GM23338 (cell line): ENCODE data around the gene LCLAT1. TPM values are rescaled to one million over a fixed set of nuclear protein-coding genes. Genes with fewer than 3 reads are reported as not detected.

ENCODE experiments used
- ATAC-seq: fragments of 200-7000 bp; cut with Tn5 transposase; 3 replicates; pipeline ENCODE4 v1.9.1; 2020
- DNase-seq: peaks from one replicate; pipeline ENCODE4 v3.0.0-alpha.2; 2015; ENCODE audit warnings: low spot score
- H2AFZ ChIP-seq: fragments of 200-600 bp; sonication (generic); 2 replicates; pipeline ENCODE4 v1.8.0; 2016; ENCODE audit warnings: antibody characterized with exemption, mild to moderate bottlenecking, moderate library complexity
- H3F3A ChIP-seq: fragments of 200-600 bp; sonication (generic); replicated peaks from 2 replicates; pipeline ENCODE4 v1.8.0; 2017; ENCODE audit warnings: antibody characterized with exemption, mixed run types, low read depth
- H3K27ac ChIP-seq: fragments of 200-600 bp; sonication (generic); 2 replicates; pipeline ENCODE4 v1.6.1; 2016; ENCODE audit warnings: low read depth
- H3K27me3 ChIP-seq: fragments of 200-600 bp; sonication (generic); 2 replicates; pipeline ENCODE4 v1.8.0; 2016; ENCODE audit warnings: mild to moderate bottlenecking, mixed run types, moderate library complexity; ENCODE audit not compliant: insufficient read depth
- H3K36me3 ChIP-seq: fragments of 200-600 bp; sonication (generic); 2 replicates; pipeline ENCODE4 v1.8.0; 2016; ENCODE audit warnings: mild to moderate bottlenecking; ENCODE audit not compliant: insufficient read depth
- H3K4me1 ChIP-seq: fragments of 200-600 bp; sonication (generic); 2 replicates; pipeline ENCODE4 v1.8.0; 2016; ENCODE audit warnings: mild to moderate bottlenecking, moderate library complexity; ENCODE audit not compliant: insufficient read depth
- H3K4me2 ChIP-seq: fragments of 200-600 bp; sonication (generic); 2 replicates; pipeline ENCODE4 v1.7.1; 2017; ENCODE audit warnings: mixed run types
- H3K4me3 ChIP-seq: fragments of 200-600 bp; sonication (generic); 2 replicates; pipeline ENCODE4 v1.6.1; 2016; ENCODE audit warnings: mixed run types
- H3K79me2 ChIP-seq: fragments of 200-600 bp; sonication (generic); replicated peaks from 2 replicates; pipeline ENCODE4 v1.8.0; 2017; ENCODE audit warnings: mild to moderate bottlenecking; ENCODE audit not compliant: insufficient read depth
- H3K9me2 ChIP-seq: fragments of 200-600 bp; sonication (generic); 2 replicates; pipeline ENCODE4 v1.8.0; 2017; ENCODE audit not compliant: insufficient read depth
- H4K20me1 ChIP-seq: fragments of 200-600 bp; sonication (generic); replicated peaks from 2 replicates; pipeline ENCODE4 v1.8.0; 2017; ENCODE audit warnings: mild to moderate bottlenecking; ENCODE audit not compliant: insufficient read depth
- H3K27ac Mint-ChIP-seq: 2 replicates; pipeline ENCODE4 v1.8.0; 2020; ENCODE audit warnings: inconsistent platforms, mild to moderate bottlenecking, moderate library complexity, mixed read lengths
- H3K27me3 Mint-ChIP-seq: 3 replicates; pipeline ENCODE4 v1.8.0; 2022; ENCODE audit warnings: low read depth, mild to moderate bottlenecking, moderate library complexity, mixed read lengths, inconsistent platforms; ENCODE audit not compliant: insufficient read depth, poor library complexity
- H3K36me3 Mint-ChIP-seq: 3 replicates; pipeline ENCODE4 v1.8.0; 2021; ENCODE audit warnings: low read depth, mild to moderate bottlenecking, inconsistent platforms, moderate library complexity, mixed read lengths
- H3K4me1 Mint-ChIP-seq: 3 replicates; pipeline ENCODE4 v1.8.0; 2020; ENCODE audit warnings: mild to moderate bottlenecking, inconsistent platforms, mixed read lengths
- H3K4me3 Mint-ChIP-seq: 3 replicates; pipeline ENCODE4 v1.8.0; 2021; ENCODE audit warnings: moderate library complexity, mild to moderate bottlenecking, inconsistent platforms, mixed read lengths
- H3K9me3 Mint-ChIP-seq: 3 replicates; pipeline ENCODE4 v1.8.0; 2020; ENCODE audit warnings: moderate library complexity, mild to moderate bottlenecking, inconsistent platforms, mixed read lengths
- CREB1 ChIP-seq: fragments of 250-450 bp; sonication (Bioruptor Pico); IDR thresholded peaks from 2 replicates; pipeline ENCODE4 v1.5.0; 2020; ENCODE audit warnings: low read depth, mild to moderate bottlenecking, moderate library complexity
- EZH2 ChIP-seq: fragments of 200-600 bp; sonication (generic); IDR thresholded peaks from one replicate; pipeline ENCODE4 v1.8.0; 2017; ENCODE audit warnings: antibody characterized with exemption, mild to moderate bottlenecking, low read depth; ENCODE audit not compliant: unreplicated experiment
- EZH2phosphoT487 ChIP-seq: fragments of 200-600 bp; sonication (generic); IDR thresholded peaks from one replicate; pipeline ENCODE4 v1.8.1; 2018; ENCODE audit warnings: antibody characterized with exemption; ENCODE audit not compliant: unreplicated experiment
- JUNB ChIP-seq: IDR thresholded peaks from one replicate; pipeline ENCODE4 v1.6.1; 2016; ENCODE audit warnings: antibody characterized with exemption; ENCODE audit not compliant: unreplicated experiment
- NANOG ChIP-seq: IDR thresholded peaks from 2 replicates; pipeline ENCODE4 v1.6.1; 2016; ENCODE audit warnings: antibody characterized with exemption, borderline replicate concordance
- ZNF114 ChIP-seq: fragments of 250-450 bp; sonication (Bioruptor Pico); IDR thresholded peaks from 2 replicates; pipeline ENCODE4 v1.5.0; 2020; ENCODE audit warnings: mild to moderate bottlenecking, moderate library complexity
- ZNF331 ChIP-seq: fragments of 250-450 bp; sonication (Bioruptor Pico); IDR thresholded peaks from 2 replicates; pipeline ENCODE4 v1.5.0; 2020; ENCODE audit warnings: low read depth, mild to moderate bottlenecking, moderate library complexity
- polyA plus RNA-seq: library from polyadenylated mRNA; unstranded; fragments of >200 nt; fragmentation: Nextera tagmentation; extraction: Ambion mirVana; gene quantifications from 2 replicates; pipeline ENCODE4 v1.2.1, GENCODE V29; 2016
- total RNA-seq: library from RNA; depleted of rRNA; stranded (reverse); fragments of >200 nt; shearing (Covaris generic); gene quantifications from 2 replicates; pipeline ENCODE4 v1.2.3, GENCODE V29; 2014
- TF ChIP-seq, protein P1 (sequence below), 2 experiments: fragments of 200-600 bp in 1 of 2; sonication (generic) in 1 of 2; conservative IDR thresholded peaks; 2 replicates each; pipeline versions ENCODE4 v1.5.1 to v1.6.1; 2016 to 2017; ENCODE audit warnings: antibody characterized with exemption in 2 of 2, low read depth in 2 of 2, mild to moderate bottlenecking in 2 of 2, moderate library complexity in 1 of 2
- TF ChIP-seq, protein P2 (sequence below): IDR thresholded peaks from 2 replicates; pipeline ENCODE4 v1.6.1; 2016; ENCODE audit warnings: antibody characterized with exemption
- TF ChIP-seq, protein P3 (sequence below): IDR thresholded peaks from one replicate; pipeline ENCODE4 v1.6.1; 2018; ENCODE audit warnings: antibody characterized with exemption; ENCODE audit not compliant: unreplicated experiment

The LCLAT1 gene
- total and polyA plus RNA-seq, 2 experiments from 2014 or later = 11.5 to 30.1 TPM

DNA sequence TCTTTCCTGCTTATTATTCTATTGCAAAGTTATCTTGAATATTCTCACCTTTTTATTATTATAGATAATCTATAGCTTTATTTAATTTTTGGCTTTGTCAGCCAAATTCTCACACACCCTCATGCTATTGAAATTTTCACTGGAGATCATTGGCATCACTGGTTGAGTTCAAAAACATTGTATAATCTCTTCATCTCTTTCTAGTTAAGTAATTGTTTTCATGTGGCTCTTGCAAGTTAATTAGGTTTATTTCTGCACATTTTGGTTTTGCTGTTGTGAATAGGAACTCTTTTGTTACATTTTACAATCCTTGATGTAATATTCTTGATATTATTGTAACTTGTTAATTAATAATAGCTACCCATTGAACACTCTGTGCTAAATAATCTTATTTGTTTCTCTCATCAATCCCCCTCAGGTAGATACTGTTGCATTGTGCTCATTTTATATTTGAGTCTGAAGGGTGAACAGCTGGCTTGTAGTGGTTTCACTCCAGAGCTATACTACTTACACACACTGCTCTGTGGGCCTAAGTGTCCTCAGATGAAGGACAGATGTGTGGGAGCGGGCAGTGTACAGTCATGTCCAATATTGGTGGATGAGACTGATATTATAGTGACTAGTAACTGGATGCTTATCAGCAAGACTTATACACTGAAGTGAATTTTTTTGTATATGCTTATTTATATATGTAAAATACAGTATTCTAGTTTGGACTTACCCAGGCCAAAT lies 112.7 kb downstream of the LCLAT1 start (continued):
- TF ChIP-seq ZNF331 (no peak), ZNF114 (CRISPR knock-in tag) (no peak), EZH2phosphoT487 (no peak), JUNB (no peak), NANOG (no peak), CREB1 (CRISPR knock-in tag) (no peak), EZH2 (no peak)
- TF ChIP-seq, protein P1, sequence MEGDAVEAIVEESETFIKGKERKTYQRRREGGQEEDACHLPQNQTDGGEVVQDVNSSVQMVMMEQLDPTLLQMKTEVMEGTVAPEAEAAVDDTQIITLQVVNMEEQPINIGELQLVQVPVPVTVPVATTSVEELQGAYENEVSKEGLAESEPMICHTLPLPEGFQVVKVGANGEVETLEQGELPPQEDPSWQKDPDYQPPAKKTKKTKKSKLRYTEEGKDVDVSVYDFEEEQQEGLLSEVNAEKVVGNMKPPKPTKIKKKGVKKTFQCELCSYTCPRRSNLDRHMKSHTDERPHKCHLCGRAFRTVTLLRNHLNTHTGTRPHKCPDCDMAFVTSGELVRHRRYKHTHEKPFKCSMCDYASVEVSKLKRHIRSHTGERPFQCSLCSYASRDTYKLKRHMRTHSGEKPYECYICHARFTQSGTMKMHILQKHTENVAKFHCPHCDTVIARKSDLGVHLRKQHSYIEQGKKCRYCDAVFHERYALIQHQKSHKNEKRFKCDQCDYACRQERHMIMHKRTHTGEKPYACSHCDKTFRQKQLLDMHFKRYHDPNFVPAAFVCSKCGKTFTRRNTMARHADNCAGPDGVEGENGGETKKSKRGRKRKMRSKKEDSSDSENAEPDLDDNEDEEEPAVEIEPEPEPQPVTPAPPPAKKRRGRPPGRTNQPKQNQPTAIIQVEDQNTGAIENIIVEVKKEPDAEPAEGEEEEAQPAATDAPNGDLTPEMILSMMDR (conservative IDR thresholded peaks at IDR 0.05; ENCODE audit: low read depth in 2 of 2) = no peak
- TF ChIP-seq, protein P2, sequence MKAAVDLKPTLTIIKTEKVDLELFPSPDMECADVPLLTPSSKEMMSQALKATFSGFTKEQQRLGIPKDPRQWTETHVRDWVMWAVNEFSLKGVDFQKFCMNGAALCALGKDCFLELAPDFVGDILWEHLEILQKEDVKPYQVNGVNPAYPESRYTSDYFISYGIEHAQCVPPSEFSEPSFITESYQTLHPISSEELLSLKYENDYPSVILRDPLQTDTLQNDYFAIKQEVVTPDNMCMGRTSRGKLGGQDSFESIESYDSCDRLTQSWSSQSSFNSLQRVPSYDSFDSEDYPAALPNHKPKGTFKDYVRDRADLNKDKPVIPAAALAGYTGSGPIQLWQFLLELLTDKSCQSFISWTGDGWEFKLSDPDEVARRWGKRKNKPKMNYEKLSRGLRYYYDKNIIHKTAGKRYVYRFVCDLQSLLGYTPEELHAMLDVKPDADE = no peak

DNA sequence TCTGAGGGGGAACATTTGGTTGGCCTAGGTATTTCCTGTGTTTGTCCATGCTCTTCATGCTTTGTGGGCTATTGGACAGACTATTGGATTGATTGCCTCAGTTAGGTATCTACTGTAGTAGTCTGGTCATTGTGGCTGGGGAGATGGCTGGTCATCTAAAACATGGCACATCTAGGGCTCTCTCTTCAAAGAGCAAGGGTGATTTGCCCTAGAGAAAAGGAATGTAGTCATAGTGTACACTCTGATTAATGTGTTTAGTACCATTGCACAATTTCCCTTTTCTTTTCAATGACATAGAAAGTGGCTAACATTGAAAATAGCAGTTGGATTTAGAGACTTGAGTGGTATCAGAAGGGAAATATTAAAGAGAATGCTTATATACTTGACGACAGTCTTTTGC lies 114.3 kb downstream of the LCLAT1 start:
- no peaks in the 10 kb centered on the region for H3K27me3 ChIP-seq
- no peaks in the 10 kb centered on the region; the same call in none of the 2 replicates for H3K79me2 ChIP-seq
- DNase-seq = no peak
- no peak overlapping the region for H3K27ac ChIP-seq
- H3K4me3 ChIP-seq = no peak overlapping the region
- no peak overlapping the region for H2AFZ ChIP-seq
- H3K9me2 ChIP-seq = no peaks in the 10 kb centered on the region
- H3K27ac Mint-ChIP-seq = no peak overlapping the region
- no peaks in the 10 kb centered on the region for H3K36me3 Mint-ChIP-seq
- TF ChIP-seq, protein P3, sequence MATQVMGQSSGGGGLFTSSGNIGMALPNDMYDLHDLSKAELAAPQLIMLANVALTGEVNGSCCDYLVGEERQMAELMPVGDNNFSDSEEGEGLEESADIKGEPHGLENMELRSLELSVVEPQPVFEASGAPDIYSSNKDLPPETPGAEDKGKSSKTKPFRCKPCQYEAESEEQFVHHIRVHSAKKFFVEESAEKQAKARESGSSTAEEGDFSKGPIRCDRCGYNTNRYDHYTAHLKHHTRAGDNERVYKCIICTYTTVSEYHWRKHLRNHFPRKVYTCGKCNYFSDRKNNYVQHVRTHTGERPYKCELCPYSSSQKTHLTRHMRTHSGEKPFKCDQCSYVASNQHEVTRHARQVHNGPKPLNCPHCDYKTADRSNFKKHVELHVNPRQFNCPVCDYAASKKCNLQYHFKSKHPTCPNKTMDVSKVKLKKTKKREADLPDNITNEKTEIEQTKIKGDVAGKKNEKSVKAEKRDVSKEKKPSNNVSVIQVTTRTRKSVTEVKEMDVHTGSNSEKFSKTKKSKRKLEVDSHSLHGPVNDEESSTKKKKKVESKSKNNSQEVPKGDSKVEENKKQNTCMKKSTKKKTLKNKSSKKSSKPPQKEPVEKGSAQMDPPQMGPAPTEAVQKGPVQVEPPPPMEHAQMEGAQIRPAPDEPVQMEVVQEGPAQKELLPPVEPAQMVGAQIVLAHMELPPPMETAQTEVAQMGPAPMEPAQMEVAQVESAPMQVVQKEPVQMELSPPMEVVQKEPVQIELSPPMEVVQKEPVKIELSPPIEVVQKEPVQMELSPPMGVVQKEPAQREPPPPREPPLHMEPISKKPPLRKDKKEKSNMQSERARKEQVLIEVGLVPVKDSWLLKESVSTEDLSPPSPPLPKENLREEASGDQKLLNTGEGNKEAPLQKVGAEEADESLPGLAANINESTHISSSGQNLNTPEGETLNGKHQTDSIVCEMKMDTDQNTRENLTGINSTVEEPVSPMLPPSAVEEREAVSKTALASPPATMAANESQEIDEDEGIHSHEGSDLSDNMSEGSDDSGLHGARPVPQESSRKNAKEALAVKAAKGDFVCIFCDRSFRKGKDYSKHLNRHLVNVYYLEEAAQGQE = no peak
- ATAC-seq = no peak
- no peaks in the 10 kb centered on the region for H3K4me1 ChIP-seq
- 0 out of 3 replicates have a peak, but pooled peaks cover 3% of the 10 kb centered on the region for H3K4me1 Mint-ChIP-seq
- no peaks in the 10 kb centered on the region for H3K9me3 Mint-ChIP-seq
- no peaks in the 10 kb centered on the region for H3K27me3 Mint-ChIP-seq
- H3K4me2 ChIP-seq = no peak overlapping the region
- H3K4me3 Mint-ChIP-seq = no peak overlapping the region
- H3F3A ChIP-seq = no peaks in the 10 kb centered on the region
- H3K36me3 ChIP-seq = no peaks in the 10 kb centered on the region
- 0 out of 2 replicates have a peak, but pooled peaks cover 4% of the 10 kb centered on the region for H4K20me1 ChIP-seq
